Body of pancreas (tissue), 4 donors: ENCODE measurements around the gene C11orf58. TPM values are rescaled to one million over a fixed set of nuclear protein-coding genes. Genes with fewer than 3 reads are reported as not detected.

ENCODE experiments used
- ATAC-seq: fragments of 150-250 bp; one replicate; pipeline ENCODE4 v1.9.1; 2016
- DNase-seq, 4 donors: peaks; one replicate each; pipeline ENCODE4 v3.0.0-alpha.2; 2019
- H3K27ac ChIP-seq, 4 donors: fragments of 200-600 bp; sonication (generic); 1 replicate in 3 of 4; 2 replicates in 1 of 4; pipeline versions ENCODE4 v1.5.1 to v1.6.1; 2016 to 2019; ENCODE audit warnings: mild to moderate bottlenecking in 1 of 4, mixed read lengths in 1 of 4, moderate library complexity in 1 of 4
- H3K27me3 ChIP-seq, 2 donors: fragments of 200-600 bp; sonication (generic); one replicate each; pipeline ENCODE4 v1.6.0; 2016; ENCODE audit warnings: mild to moderate bottlenecking in 1 of 2
- H3K36me3 ChIP-seq, 2 donors: fragments of 200-600 bp; sonication (generic); replicated peaks in 1 of 2; 2 replicates each; pipeline ENCODE4 v1.5.1; 2016; ENCODE audit warnings: low read depth in 2 of 2; ENCODE audit not compliant: insufficient read depth in 1 of 2
- H3K4me1 ChIP-seq: fragments of 200-600 bp; sonication (generic); one replicate; pipeline ENCODE4 v1.6.0; 2016
- H3K4me3 ChIP-seq, 2 donors: fragments of 200-600 bp; sonication (generic); 1 replicate in 1 of 2; 2 replicates in 1 of 2; pipeline ENCODE4 v1.5.1; 2016 to 2019
- H3K9me3 ChIP-seq, 3 donors: fragments of 200-600 bp; sonication (generic); 1 replicate in 2 of 3; 2 replicates in 1 of 3; pipeline ENCODE4 v1.5.1; 2016
- POLR2A ChIP-seq, 3 donors: fragments of 450-650 bp; IDR thresholded peaks; one replicate each; pipeline ENCODE4 v1.6.1; 2016; ENCODE audit warnings: antibody characterized with exemption in 3 of 3, mild to moderate bottlenecking in 2 of 3
- WGBS, 2 donors: methylation state at CpG; one replicate each; pipeline ENCODE4 v1.1.5; 2017; 5-methylcytosine and 5-hydroxymethylcytosine counted together
- intact Hi-C: fragments of 100-400 bp; cut with DNase I; formaldehyde crosslinking; loops from one replicate; pipeline ENCODE4 v1.15.1; 2023
- total RNA-seq, 2 donors: library from RNA; depleted of rRNA; stranded (reverse); fragments of >200 nt; gene quantifications; one replicate each; pipeline ENCODE4 v1.1.0, GENCODE V29; 2016
- TF ChIP-seq, protein P1 (sequence below), 7 experiments: fragments of 450-650 bp in 4 of 7; fragments of 200-600 bp in 3 of 7; sonication (generic) in 3 of 7; IDR thresholded peaks; one replicate each; pipeline ENCODE4 v1.5.1; 2016 to 2019; ENCODE audit warnings: antibody characterized with exemption in 7 of 7

C11orf58 gene
- total RNA-seq, 2 donors from 2014 or later = 59.7 to 92.4 TPM

DNA sequence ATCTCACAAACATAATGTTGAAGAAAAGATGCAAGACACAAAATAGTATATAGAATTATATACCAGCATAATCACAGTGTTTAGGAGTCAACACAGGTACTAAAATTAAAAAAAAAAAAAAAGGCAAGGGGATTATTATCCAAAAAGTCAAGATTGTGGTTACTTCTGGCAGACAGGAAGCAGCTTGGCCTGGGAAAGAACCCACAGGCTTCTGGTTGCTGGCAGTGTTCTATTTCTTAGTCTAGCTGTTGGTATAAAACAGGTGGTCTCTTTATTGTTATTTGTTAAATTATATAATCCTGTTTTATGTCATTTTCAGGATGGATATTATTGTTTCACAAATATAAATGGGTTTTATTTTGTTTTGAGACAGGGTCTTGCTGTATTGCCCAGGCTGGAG, 54.0 kb downstream of the C11orf58 start:
- ATAC-seq = no peak
- H3K27ac ChIP-seq = peak overlapping the region in 1 of 4 donors; percentile 61

DNA sequence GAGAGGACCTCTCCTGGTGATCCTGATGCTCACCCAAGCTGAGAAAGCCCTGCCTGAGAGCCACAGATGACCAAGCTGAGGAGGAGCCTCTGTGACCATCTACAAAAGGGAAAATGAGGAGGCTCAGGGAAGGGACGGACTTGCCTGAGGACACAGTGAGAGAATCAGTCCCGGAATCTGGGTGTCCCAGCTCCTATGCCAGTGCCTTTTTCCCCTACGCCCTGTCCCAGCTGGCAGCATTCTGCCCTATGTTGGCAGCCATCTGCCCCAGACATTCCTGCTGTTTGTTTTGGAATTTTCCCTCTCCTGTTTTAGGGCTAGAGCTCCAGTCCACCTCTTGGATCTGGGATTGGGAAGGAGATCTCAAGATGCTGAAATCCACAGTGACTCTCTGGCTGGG, 54.6 kb downstream of the C11orf58 start:
- DNase-seq (no peak), ATAC-seq (no peak)
- TF ChIP-seq, protein P1, sequence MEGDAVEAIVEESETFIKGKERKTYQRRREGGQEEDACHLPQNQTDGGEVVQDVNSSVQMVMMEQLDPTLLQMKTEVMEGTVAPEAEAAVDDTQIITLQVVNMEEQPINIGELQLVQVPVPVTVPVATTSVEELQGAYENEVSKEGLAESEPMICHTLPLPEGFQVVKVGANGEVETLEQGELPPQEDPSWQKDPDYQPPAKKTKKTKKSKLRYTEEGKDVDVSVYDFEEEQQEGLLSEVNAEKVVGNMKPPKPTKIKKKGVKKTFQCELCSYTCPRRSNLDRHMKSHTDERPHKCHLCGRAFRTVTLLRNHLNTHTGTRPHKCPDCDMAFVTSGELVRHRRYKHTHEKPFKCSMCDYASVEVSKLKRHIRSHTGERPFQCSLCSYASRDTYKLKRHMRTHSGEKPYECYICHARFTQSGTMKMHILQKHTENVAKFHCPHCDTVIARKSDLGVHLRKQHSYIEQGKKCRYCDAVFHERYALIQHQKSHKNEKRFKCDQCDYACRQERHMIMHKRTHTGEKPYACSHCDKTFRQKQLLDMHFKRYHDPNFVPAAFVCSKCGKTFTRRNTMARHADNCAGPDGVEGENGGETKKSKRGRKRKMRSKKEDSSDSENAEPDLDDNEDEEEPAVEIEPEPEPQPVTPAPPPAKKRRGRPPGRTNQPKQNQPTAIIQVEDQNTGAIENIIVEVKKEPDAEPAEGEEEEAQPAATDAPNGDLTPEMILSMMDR (IDR thresholded peaks at IDR 0.05) = no peak
- no peak for TF ChIP-seq POLR2A (IDR thresholded peaks at IDR 0.05)
- 79 to 92% methylated on average over 3 of the region's 3 CpGs for WGBS, 2 donors
- H3K9me3 ChIP-seq = no peaks in the 10 kb centered on the region
- H3K27ac ChIP-seq = no peak overlapping the region
- H3K36me3 ChIP-seq = peaks cover 0 to 5% of the 10 kb centered on the region in 2 donors
- H3K4me1 ChIP-seq = peaks cover 3% of the 10 kb centered on the region
- H3K27me3 ChIP-seq = no peaks in the 10 kb centered on the region
- intact Hi-C loops = no loop called here
- no peak overlapping the region for H3K4me3 ChIP-seq

More for the DNA sequence above, 54.0 kb downstream of the C11orf58 start:
- TF ChIP-seq, protein P1 (IDR thresholded peaks at IDR 0.05) = no peak
- TF ChIP-seq POLR2A (IDR thresholded peaks at IDR 0.05) = no peak
- no peak for DNase-seq
- intact Hi-C loops = no loop called here
- Histone ChIP-seq H3K4me1 (peaks cover 3% of the 10 kb centered on the region), H3K4me3 (no peak overlapping the region), H3K36me3 (peaks cover 0 to 5% of the 10 kb centered on the region in 2 donors), H3K9me3 (no peaks in the 10 kb centered on the region), H3K27me3 (no peaks in the 10 kb centered on the region)

DNA sequence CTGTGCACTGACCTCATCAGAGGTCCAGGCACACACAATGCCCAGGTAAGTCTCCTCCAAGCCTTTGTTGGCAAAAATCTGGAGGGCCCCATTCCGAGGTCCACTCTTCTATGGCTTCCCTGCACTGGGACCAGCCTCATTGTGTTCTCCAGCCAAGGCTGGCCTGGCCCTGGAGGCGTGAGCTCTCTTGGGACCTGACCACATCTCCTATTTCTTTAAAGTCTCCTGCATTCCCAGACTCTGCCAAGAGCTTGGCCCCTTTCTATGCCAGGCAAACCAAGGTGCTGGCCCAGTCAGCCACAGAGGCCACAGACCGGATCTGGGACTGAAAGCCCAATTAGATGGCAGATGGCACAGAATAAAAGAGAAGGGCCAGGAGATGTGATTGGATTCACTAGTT, 55.1 kb downstream of the C11orf58 start:
- no peaks in the 10 kb centered on the region for H3K4me1 ChIP-seq
- no peaks in the 10 kb centered on the region for H3K27me3 ChIP-seq
- intact Hi-C loops = no loop called here
- H3K36me3 ChIP-seq = peaks cover 0 to 5% of the 10 kb centered on the region in 2 donors
- no peak for TF ChIP-seq POLR2A (IDR thresholded peaks at IDR 0.05)
- TF ChIP-seq, protein P1 (IDR thresholded peaks at IDR 0.05) = no peak
- H3K4me3 ChIP-seq = no peak overlapping the region
- 91 to 100% methylated on average over 3 of the region's 3 CpGs for WGBS, 2 donors
- no peaks in the 10 kb centered on the region for H3K9me3 ChIP-seq
- no peak overlapping the region for H3K27ac ChIP-seq
- DNase-seq (no peak), ATAC-seq (no peak)

DNA sequence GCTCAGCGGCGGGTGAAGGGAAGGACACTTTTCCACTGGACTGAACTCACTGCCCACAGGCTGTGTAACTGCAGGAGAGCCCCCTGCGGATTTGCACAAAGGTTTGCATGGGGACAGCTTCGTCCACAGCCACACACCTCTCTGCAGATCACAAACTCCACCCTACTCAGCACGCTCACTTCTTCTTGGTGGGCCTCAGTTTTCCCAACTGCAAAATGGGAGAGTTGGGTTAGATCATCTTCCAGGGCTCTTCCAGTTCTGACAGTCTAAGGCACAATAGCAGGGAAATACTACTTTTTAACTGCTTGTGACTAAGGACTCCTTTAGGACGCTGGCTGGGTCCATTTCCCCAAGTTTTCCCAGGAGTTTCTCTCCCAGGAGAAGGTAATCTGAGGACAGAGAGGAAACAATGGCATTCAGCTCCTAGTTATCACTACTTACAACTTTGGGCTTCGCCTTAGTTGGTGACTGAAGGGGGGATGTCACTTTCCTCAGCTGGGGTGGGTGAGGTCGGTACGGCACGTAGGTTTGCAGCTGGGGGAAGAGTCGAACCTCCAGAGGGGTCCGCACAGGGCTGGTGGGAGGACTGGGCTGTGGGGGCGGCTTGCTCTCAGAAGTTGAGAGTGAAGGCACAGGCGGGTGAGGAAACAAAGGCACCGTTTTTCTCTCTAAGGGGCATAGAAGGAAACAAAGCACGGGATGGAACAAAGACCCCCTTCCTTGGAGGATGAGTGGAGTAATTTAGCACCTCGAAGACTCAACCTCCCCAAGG, 55.8 kb downstream of the C11orf58 start:
- no peaks in the 10 kb centered on the region for H3K9me3 ChIP-seq
- DNase-seq (no peak), ATAC-seq (no peak)
- no peak overlapping the region for H3K4me3 ChIP-seq
- WGBS, 2 donors = 89 to 92% methylated on average over 17 of the region's 17 CpGs
- H3K4me1 ChIP-seq = no peaks in the 10 kb centered on the region
- intact Hi-C loops = no loop called here
- no peaks in the 10 kb centered on the region for H3K27me3 ChIP-seq
- H3K27ac ChIP-seq = no peak overlapping the region
- TF ChIP-seq POLR2A (IDR thresholded peaks at IDR 0.05) = no peak
- TF ChIP-seq, protein P1 (IDR thresholded peaks at IDR 0.05) = no peak
- peaks cover 0 to 5% of the 10 kb centered on the region in 2 donors for H3K36me3 ChIP-seq

DNA sequence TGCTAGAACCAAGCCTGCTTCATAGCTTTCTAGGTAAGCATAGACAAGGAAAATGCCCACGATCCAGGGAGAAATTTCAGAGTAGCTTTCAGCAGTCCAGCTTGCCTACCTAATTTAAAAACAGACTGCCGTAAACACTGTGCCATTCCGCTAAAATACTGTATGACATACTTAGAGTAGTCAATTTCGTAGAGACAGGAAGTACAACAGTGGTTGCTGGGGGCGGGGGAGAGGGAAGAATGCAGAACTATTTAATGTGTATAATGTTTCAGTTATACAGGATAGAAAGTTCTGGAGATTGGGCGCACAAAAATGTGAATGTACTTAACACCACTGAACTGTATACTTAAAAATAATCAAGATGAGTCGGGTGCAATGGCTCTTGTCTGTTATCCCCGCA, 56.7 kb downstream of the C11orf58 start:
- H3K27me3 ChIP-seq = no peaks in the 10 kb centered on the region
- intact Hi-C loops = no loop called here
- H3K36me3 ChIP-seq = peaks cover 0 to 5% of the 10 kb centered on the region in 2 donors
- TF ChIP-seq POLR2A (IDR thresholded peaks at IDR 0.05) = no peak
- TF ChIP-seq, protein P1 (IDR thresholded peaks at IDR 0.05) = no peak
- 78 to 87% methylated on average over 8 of the region's 8 CpGs for WGBS, 2 donors
- no peaks in the 10 kb centered on the region for H3K4me1 ChIP-seq
- ATAC-seq = no peak
- peak in 1 of 4 donors; percentile 44 for DNase-seq
- no peaks in the 10 kb centered on the region for H3K9me3 ChIP-seq
- H3K27ac ChIP-seq = peak overlapping the region in 1 of 4 donors; percentile 38
- H3K4me3 ChIP-seq = no peak overlapping the region
